Cardiac muscle cell (in vitro differentiated cells and primary cell): ENCODE data around the gene VOPP1. TPM values are rescaled to one million over a fixed set of nuclear protein-coding genes. Genes with fewer than 3 reads are reported as not detected.

ENCODE experiments used
- DNase-seq, 2 donors: peaks; one replicate each; pipeline versions ENCODE4 v3.0.0 to v3.0.0-alpha.2; 2010 to 2017; ENCODE audit warnings: low read depth in 1 of 2, low spot score in 1 of 2
- H3K27ac ChIP-seq: fragments of 200-600 bp; sonication (generic); 2 replicates; pipeline ENCODE4 v1.5.1; 2016
- H3K27me3 ChIP-seq: fragments of 200-600 bp; sonication (generic); 2 replicates; pipeline ENCODE4 v1.6.0; 2016; ENCODE audit warnings: control low read depth
- H3K36me3 ChIP-seq: fragments of 200-600 bp; sonication (generic); 2 replicates; pipeline ENCODE4 v1.5.1; 2016; ENCODE audit warnings: control low read depth
- H3K4me1 ChIP-seq: fragments of 200-600 bp; sonication (generic); 2 replicates; pipeline ENCODE4 v1.8.1; 2017; ENCODE audit warnings: low read depth, mild to moderate bottlenecking, mixed run types
- H3K4me3 ChIP-seq: fragments of 200-600 bp; sonication (generic); 2 replicates; pipeline ENCODE4 v1.5.1; 2016; ENCODE audit warnings: mild to moderate bottlenecking
- H3K9me3 ChIP-seq: fragments of 200-600 bp; sonication (generic); 2 replicates; pipeline ENCODE4 v1.5.1; 2017; ENCODE audit warnings: low read depth, mild to moderate bottlenecking, control low read depth
- polyA plus RNA-seq: library from polyadenylated mRNA; unstranded; fragments of >200 nt; fragmentation: Nextera tagmentation; extraction: Ambion mirVana; gene quantifications from 2 replicates; pipeline ENCODE4 v1.2.1, GENCODE V29; 2016
- total RNA-seq: library from RNA; depleted of rRNA; stranded (reverse); fragments of >200 nt; gene quantifications from 2 replicates; pipeline ENCODE4 v1.2.3, GENCODE V29; 2016
- TF ChIP-seq, protein P1 (sequence below): IDR thresholded peaks from 2 replicates; pipeline ENCODE4 v1.5.1; 2012; ENCODE audit warnings: low read depth, mild to moderate bottlenecking, low read length

Gene VOPP1
- total and polyA plus RNA-seq, 2 experiments from 2014 or later, result 9.6 to 19.3 TPM

DNA sequence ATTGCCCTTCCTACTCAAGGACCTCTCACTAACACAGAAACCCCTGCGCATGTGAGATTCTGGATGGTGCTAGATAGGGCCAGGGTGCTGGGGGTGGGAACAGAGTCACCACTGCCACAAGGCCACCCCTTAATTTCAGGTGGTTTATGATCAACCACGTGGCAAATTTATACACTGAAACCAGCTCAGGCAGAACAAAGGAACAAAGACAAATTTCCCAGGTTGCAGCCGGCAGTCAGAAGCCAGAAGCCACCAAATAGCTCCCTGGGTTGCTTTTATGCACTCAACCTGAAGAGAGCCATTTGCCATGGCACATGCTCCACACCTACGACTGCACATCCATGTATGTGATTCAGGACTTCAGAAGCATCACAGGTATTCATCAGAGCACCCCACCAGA lies 2.5 kb downstream of the VOPP1 start:
- Histone ChIP-seq H3K36me3 (no peaks in the 10 kb centered on the region), H3K4me1 (no peaks in the 10 kb centered on the region), H3K27me3 (peaks cover 15% of the 10 kb centered on the region), H3K4me3 (no peak overlapping the region), H3K9me3 (no peaks in the 10 kb centered on the region), H3K27ac (no peak overlapping the region)
- TF ChIP-seq, protein P1, sequence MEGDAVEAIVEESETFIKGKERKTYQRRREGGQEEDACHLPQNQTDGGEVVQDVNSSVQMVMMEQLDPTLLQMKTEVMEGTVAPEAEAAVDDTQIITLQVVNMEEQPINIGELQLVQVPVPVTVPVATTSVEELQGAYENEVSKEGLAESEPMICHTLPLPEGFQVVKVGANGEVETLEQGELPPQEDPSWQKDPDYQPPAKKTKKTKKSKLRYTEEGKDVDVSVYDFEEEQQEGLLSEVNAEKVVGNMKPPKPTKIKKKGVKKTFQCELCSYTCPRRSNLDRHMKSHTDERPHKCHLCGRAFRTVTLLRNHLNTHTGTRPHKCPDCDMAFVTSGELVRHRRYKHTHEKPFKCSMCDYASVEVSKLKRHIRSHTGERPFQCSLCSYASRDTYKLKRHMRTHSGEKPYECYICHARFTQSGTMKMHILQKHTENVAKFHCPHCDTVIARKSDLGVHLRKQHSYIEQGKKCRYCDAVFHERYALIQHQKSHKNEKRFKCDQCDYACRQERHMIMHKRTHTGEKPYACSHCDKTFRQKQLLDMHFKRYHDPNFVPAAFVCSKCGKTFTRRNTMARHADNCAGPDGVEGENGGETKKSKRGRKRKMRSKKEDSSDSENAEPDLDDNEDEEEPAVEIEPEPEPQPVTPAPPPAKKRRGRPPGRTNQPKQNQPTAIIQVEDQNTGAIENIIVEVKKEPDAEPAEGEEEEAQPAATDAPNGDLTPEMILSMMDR, result no peak
- DNase-seq, result no peak

DNA sequence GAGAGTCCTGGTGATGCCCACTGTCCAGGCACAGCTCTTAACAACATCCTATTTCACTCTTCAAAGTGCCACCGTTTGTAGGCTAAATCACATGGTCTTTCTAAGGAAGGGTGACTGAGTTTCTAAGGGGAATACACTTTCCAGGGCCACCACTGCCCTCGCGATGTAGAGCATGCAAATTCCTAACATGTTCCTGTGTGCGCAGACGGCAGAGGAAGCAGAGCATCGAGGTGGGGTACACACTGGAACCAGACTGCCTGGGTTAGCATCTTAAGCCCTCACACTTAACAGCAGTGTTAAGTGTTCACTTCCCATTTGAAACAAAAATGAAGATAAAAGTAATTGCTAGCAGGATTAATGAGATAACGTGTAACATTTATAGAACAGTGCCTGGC lies 3.0 kb downstream of the VOPP1 start:
- H3K27me3 ChIP-seq, result peaks cover 10% of the 10 kb centered on the region
- DNase-seq, result no peak
- TF ChIP-seq, protein P1, result no peak
- no peak overlapping the region for H3K4me3 ChIP-seq
- no peak overlapping the region for H3K27ac ChIP-seq
- no peaks in the 10 kb centered on the region for H3K4me1 ChIP-seq
- no peaks in the 10 kb centered on the region for H3K9me3 ChIP-seq
- H3K36me3 ChIP-seq, result no peaks in the 10 kb centered on the region

DNA sequence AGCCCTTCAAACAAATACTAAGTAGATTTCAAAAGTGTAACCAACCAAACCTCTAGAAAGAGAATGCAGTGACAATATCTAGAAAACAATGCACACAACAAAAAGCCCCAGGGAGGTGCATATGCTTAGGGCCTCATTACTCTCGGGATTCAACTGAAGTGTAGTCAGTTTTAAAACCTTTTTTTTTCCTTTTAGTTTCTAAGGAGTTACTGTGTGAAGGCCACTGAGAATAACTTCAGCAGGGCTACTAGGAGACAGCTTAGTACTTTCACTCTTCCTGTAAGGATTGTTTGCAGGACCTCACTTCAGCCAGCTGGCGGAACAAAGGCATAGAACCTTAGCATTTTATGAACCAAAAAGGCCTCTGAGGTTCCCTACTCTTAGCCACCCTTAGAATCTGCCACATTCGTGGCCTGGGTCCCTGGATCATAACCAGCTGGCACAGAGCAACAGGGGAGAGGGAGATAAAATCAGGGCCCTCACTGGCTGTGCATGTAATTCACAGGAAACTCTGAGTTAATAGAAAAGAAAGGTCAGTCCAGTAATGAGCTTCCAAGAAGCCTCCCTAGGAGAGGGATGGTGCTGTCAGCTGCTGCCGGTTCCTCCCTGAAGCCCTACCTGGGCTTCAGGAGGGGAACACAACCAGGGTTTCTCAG lies 3.6 kb downstream of the VOPP1 start:
- DNase-seq, result peak in 1 of 2 donors; percentile 43

DNA sequence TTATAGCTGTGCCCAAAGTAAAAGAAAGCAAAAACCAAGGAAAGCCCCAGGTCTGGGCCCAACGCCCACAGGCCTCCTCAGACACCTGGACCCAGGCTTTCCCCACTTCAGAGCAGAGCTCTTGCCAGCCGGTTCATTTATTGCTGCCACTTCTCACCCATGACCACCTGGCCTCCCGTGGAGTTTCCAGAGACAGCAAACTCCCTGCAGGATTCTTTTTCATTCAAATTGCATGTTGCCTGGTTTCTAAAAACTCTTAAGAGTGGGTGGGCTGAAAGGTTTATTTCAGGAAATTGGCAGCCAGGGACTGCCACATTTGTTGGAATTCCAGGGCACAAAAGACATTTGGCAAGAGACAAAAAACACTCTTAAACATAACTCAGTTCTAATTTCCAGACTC lies 4.7 kb downstream of the VOPP1 start:
- no peak for DNase-seq
- Histone ChIP-seq H3K27me3 (no peaks in the 10 kb centered on the region), H3K9me3 (no peaks in the 10 kb centered on the region), H3K36me3 (no peaks in the 10 kb centered on the region), H3K27ac (no peak overlapping the region), H3K4me3 (no peak overlapping the region), H3K4me1 (no peaks in the 10 kb centered on the region)
- TF ChIP-seq, protein P1, result no peak

More for the DNA sequence above, 3.6 kb downstream of the VOPP1 start:
- TF ChIP-seq, protein P1, result peak; percentile 16
- H3K27ac ChIP-seq, result no peak overlapping the region
- no peaks in the 10 kb centered on the region for H3K36me3 ChIP-seq
- no peak overlapping the region for H3K4me3 ChIP-seq
- no peaks in the 10 kb centered on the region for H3K9me3 ChIP-seq
- H3K27me3 ChIP-seq, result peaks cover 4% of the 10 kb centered on the region
- no peaks in the 10 kb centered on the region for H3K4me1 ChIP-seq

DNA sequence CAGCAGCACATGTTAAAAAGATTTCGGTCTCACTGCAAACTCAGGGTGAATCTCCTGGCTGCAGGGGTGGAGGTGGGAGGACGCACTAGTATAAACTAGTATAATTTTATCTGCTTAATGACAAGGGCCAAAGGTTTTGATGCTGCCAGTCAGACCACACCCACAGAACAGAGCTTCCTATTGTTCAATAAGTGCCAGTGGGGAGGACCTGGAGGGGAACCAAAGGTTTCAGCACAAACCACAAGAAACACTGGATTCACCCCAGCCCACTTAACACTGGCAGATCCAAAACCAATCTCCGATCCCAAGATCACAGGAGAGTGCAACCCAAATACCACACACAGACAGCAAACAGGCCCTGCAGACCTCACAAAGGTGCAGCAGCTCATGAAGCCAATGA lies 6.6 kb downstream of the VOPP1 start:
- Histone ChIP-seq H3K4me1 (no peaks in the 10 kb centered on the region), H3K9me3 (no peaks in the 10 kb centered on the region), H3K27ac (no peak overlapping the region), H3K4me3 (no peak overlapping the region), H3K36me3 (no peaks in the 10 kb centered on the region), H3K27me3 (no peaks in the 10 kb centered on the region)
- DNase-seq, result no peak
- TF ChIP-seq, protein P1, result no peak
